ENCODE data around the gene TOMM34. TPM values are rescaled to one million over a fixed set of nuclear protein-coding genes. Genes with fewer than 3 reads are reported as not detected.

TOMM34 gene
- total RNA-seq, 1 experiment from 2014 or later = 43.5 TPM

- H3K36me3 ChIP-seq = peaks cover 19% of the 10 kb centered on the region
- H3K4me3 ChIP-seq = no peak overlapping the region
- H3K27me3 ChIP-seq = no peaks in the 10 kb centered on the region
- no peak for DNase-seq
- no peaks in the 10 kb centered on the region for H3K4me1 ChIP-seq
- no peaks in the 10 kb centered on the region for H3K9me3 ChIP-seq (replicated peaks)
- H3K27ac ChIP-seq = no peak overlapping the region
Measured at GRCh38 chr20:44928595-44928994, 31.6 kb downstream of the TOMM34 start.

- Histone ChIP-seq H3K27ac (no peak overlapping the region), H3K4me1 (no peaks in the 10 kb centered on the region)
Measured at GRCh38 chr20:44924541-44924940, 35.7 kb downstream of the TOMM34 start.

GRCh38 chr20:44921447-44921846, 38.8 kb downstream of the TOMM34 start:
- Histone ChIP-seq H3K27me3 (no peaks in the 10 kb centered on the region), H3K4me3 (no peak overlapping the region), H3K27ac (no peak overlapping the region), H3K4me1 (no peaks in the 10 kb centered on the region), H3K9me3 (replicated peaks) (no peaks in the 10 kb centered on the region), H3K36me3 (peaks cover 17% of the 10 kb centered on the region)
- no peak for DNase-seq

More at GRCh38 chr20:44924541-44924940, 35.7 kb downstream of the TOMM34 start:
- H3K36me3 ChIP-seq = peaks cover 12% of the 10 kb centered on the region
- DNase-seq = no peak
- no peaks in the 10 kb centered on the region for H3K27me3 ChIP-seq
- no peak overlapping the region for H3K4me3 ChIP-seq
- no peaks in the 10 kb centered on the region for H3K9me3 ChIP-seq (replicated peaks)

GRCh38 chr20:44918761-44919160, 41.4 kb downstream of the TOMM34 start:
- H3K4me3 ChIP-seq = no peak overlapping the region
- no peaks in the 10 kb centered on the region for H3K27me3 ChIP-seq
- no peak overlapping the region for H3K27ac ChIP-seq
- H3K4me1 ChIP-seq = no peaks in the 10 kb centered on the region
- H3K9me3 ChIP-seq (replicated peaks) = no peaks in the 10 kb centered on the region
- H3K36me3 ChIP-seq = peaks cover 11% of the 10 kb centered on the region; the same call in 1 of the 2 replicates
- DNase-seq = no peak

- Histone ChIP-seq H3K27ac (no peak overlapping the region), H3K4me1 (no peaks in the 10 kb centered on the region), H3K36me3 (peaks cover 11% of the 10 kb centered on the region; the same call in 1 of the 2 replicates), H3K9me3 (replicated peaks) (no peaks in the 10 kb centered on the region), H3K27me3 (no peaks in the 10 kb centered on the region), H3K4me3 (no peak overlapping the region)
- no peak for DNase-seq
Measured at GRCh38 chr20:44918342-44918741, 41.9 kb downstream of the TOMM34 start.

- H3K4me1 ChIP-seq = no peaks in the 10 kb centered on the region
- no peak overlapping the region for H3K4me3 ChIP-seq
- H3K36me3 ChIP-seq = peaks cover 13% of the 10 kb centered on the region
- H3K27me3 ChIP-seq = no peaks in the 10 kb centered on the region
- H3K9me3 ChIP-seq (replicated peaks) = no peaks in the 10 kb centered on the region
- no peak overlapping the region for H3K27ac ChIP-seq
- no peak for DNase-seq
Measured at GRCh38 chr20:44917399-44917798, 42.8 kb downstream of the TOMM34 start.

- H3K4me1 ChIP-seq = no peaks in the 10 kb centered on the region
- H3K36me3 ChIP-seq = peaks cover 13% of the 10 kb centered on the region
- H3K9me3 ChIP-seq (replicated peaks) = no peaks in the 10 kb centered on the region
- no peak for DNase-seq
- no peaks in the 10 kb centered on the region for H3K27me3 ChIP-seq
- no peak overlapping the region for H3K4me3 ChIP-seq
- no peak overlapping the region for H3K27ac ChIP-seq
Measured at GRCh38 chr20:44916586-44916985, 43.6 kb downstream of the TOMM34 start.

GRCh38 chr20:44914924-44915323, 45.3 kb downstream of the TOMM34 start:
- H3K9me3 ChIP-seq (replicated peaks) = no peaks in the 10 kb centered on the region
- DNase-seq = no peak
- H3K27ac ChIP-seq = no peak overlapping the region
- H3K4me3 ChIP-seq = no peak overlapping the region
- no peaks in the 10 kb centered on the region; the same call in 1 of the 2 replicates for H3K4me1 ChIP-seq
- peaks cover 12% of the 10 kb centered on the region for H3K36me3 ChIP-seq
- H3K27me3 ChIP-seq = no peaks in the 10 kb centered on the region

GRCh38 chr20:44912189-44912588, 48.0 kb downstream of the TOMM34 start:
- H3K27ac ChIP-seq = no peak overlapping the region
- H3K4me3 ChIP-seq = no peak overlapping the region
- H3K27me3 ChIP-seq = no peaks in the 10 kb centered on the region
- no peaks in the 10 kb centered on the region; the same call in 1 of the 2 replicates for H3K4me1 ChIP-seq
- H3K9me3 ChIP-seq (replicated peaks) = no peaks in the 10 kb centered on the region
- DNase-seq = no peak
- peaks cover 19% of the 10 kb centered on the region for H3K36me3 ChIP-seq

- H3K9me3 ChIP-seq (replicated peaks) = no peaks in the 10 kb centered on the region
Measured at GRCh38 chr20:44911264-44911921, 48.8 kb downstream of the TOMM34 start.

GRCh38 chr20:44910690-44911262, 49.4 kb downstream of the TOMM34 start:
- H3K27ac ChIP-seq = no peak overlapping the region; the same call in 1 of the 2 replicates
- peaks cover 27% of the 10 kb centered on the region for H3K36me3 ChIP-seq
- peak in 1 of 2 experiments; percentile 31 for DNase-seq
- no peaks in the 10 kb centered on the region for H3K27me3 ChIP-seq
- H3K9me3 ChIP-seq (replicated peaks) = no peaks in the 10 kb centered on the region
- no peaks in the 10 kb centered on the region; the same call in 1 of the 2 replicates for H3K4me1 ChIP-seq
- H3K4me3 ChIP-seq = peak overlapping the region; percentile 76

More at GRCh38 chr20:44911264-44911921, 48.8 kb downstream of the TOMM34 start:
- Histone ChIP-seq H3K27me3 (no peaks in the 10 kb centered on the region), H3K4me1 (no peaks in the 10 kb centered on the region; the same call in 1 of the 2 replicates), H3K4me3 (no peak overlapping the region), H3K27ac (no peak overlapping the region), H3K36me3 (peaks cover 23% of the 10 kb centered on the region)
- peak; percentile 51 to 58 for DNase-seq

- Histone ChIP-seq H3K27ac (peak within 1 kb of the TSS; percentile 12; the same call in 1 of the 2 replicates), H3K9me3 (replicated peaks) (no peaks in the 10 kb centered on the region), H3K4me3 (peak within 1 kb of the TSS; percentile 76), H3K27me3 (no peaks in the 10 kb centered on the region), H3K4me1 (no peaks in the 10 kb centered on the region; the same call in 1 of the 2 replicates), H3K36me3 (peaks cover 34% of the 10 kb centered on the region)
- DNase-seq = peak; percentile 70 to 78
Measured at GRCh38 chr20:44909872-44910689, 50.1 kb downstream of the TOMM34 start, which contains the start of gene PABPC1L. TSS of gene PABPC1L (plus strand) at chr20:44910060. CDS start at chr20:44910144, 84 bp downstream.

GRCh38 chr20:44908987-44909871, 51.0 kb downstream of the TOMM34 start:
- H3K9me3 ChIP-seq (replicated peaks) = no peaks in the 10 kb centered on the region
- H3K36me3 ChIP-seq = peaks cover 41% of the 10 kb centered on the region
- no peaks in the 10 kb centered on the region; the same call in 1 of the 2 replicates for H3K4me1 ChIP-seq
- peak overlapping the region; percentile 76 for H3K4me3 ChIP-seq
- DNase-seq = no peak
- no peaks in the 10 kb centered on the region for H3K27me3 ChIP-seq
- no peak overlapping the region for H3K27ac ChIP-seq

GRCh38 chr20:44904377-44904776, 55.8 kb downstream of the TOMM34 start:
- no peak for DNase-seq
- no peaks in the 10 kb centered on the region for H3K4me1 ChIP-seq

More at GRCh38 chr20:44904377-44904776, 55.8 kb downstream of the TOMM34 start:
- H3K27me3 ChIP-seq = no peaks in the 10 kb centered on the region
- no peaks in the 10 kb centered on the region for H3K9me3 ChIP-seq (replicated peaks)
- no peak overlapping the region for H3K27ac ChIP-seq
- peaks cover 69% of the 10 kb centered on the region for H3K36me3 ChIP-seq
- H3K4me3 ChIP-seq = no peak overlapping the region
